T-cell (primary cell): ENCODE data around the gene PKNOX1. TPM values are rescaled to one million over a fixed set of nuclear protein-coding genes. Genes with fewer than 3 reads are reported as not detected.
A peak's percentile ranks its signal among the peaks of the same experiment; 100 is the strongest.
"Not testable (repeated sequence)": the region's sequence is repeated elsewhere in the genome, so short reads cannot be mapped to it uniquely, and the experiment has no call there.

Source experiments
- ATAC-seq, 4 experiments: fragments of 200-7000 bp in 3 of 4; fragments of 150-1000 bp in 1 of 4; cut with Tn5 transposase; replicated peaks in 1 of 4; 1 replicate in 3 of 4; 2 replicates in 1 of 4; pipeline ENCODE4 v1.10.0; 2021; ENCODE audit warnings: moderate library complexity in 3 of 4, mild to moderate bottlenecking in 2 of 4, moderate number of reproducible peaks in 1 of 4
- CTCF ChIA-PET, 2 donors: fragments of 300-600 bp; sonication (Branson Sonifier 250); formaldehyde crosslinking; loops; one replicate each; lab custom pipeline; 2022; ENCODE audit warnings: antibody characterized with exemption in 2 of 2; lab: Charles Lee
- POLR2A ChIA-PET, 2 donors: fragments of 300-600 bp; sonication (Branson Sonifier 250); formaldehyde crosslinking; loops; one replicate each; lab custom pipeline; 2022; ENCODE audit warnings: antibody characterized with exemption in 2 of 2; lab: Charles Lee
- DNase-seq, 35 experiments: peaks; one replicate each; pipeline versions ENCODE4 v3.0.0 to v3.0.0-alpha.2; 2013 to 2023
- H3K27ac ChIP-seq: one replicate; pipeline ENCODE4 v1.5.1; 2013; ENCODE audit warnings: low read length
- H3K27me3 ChIP-seq, 2 experiments: replicated peaks in 1 of 2; 1 replicate in 1 of 2; 2 replicates in 1 of 2; pipeline versions ENCODE4 v1.6.1 to v1.7.0; 2013; ENCODE audit warnings: low read length in 1 of 2, mixed read lengths in 1 of 2; ENCODE audit not compliant: control insufficient read depth in 2 of 2, insufficient read depth in 2 of 2; ENCODE audit errors: extremely low read depth in 1 of 2
- H3K36me3 ChIP-seq, 2 donors: 1 replicate in 1 of 2; 2 replicates in 1 of 2; pipeline versions ENCODE4 v1.6.1 to v1.7.0; 2013; ENCODE audit warnings: low read length in 1 of 2; ENCODE audit not compliant: control insufficient read depth in 2 of 2, insufficient read depth in 1 of 2; ENCODE audit errors: extremely low read depth in 1 of 2
- H3K4me1 ChIP-seq, 2 experiments: 1 replicate in 1 of 2; 2 replicates in 1 of 2; pipeline versions ENCODE4 v1.6.1 to v1.7.0; 2013; ENCODE audit warnings: low read length in 2 of 2, mixed read lengths in 1 of 2; ENCODE audit not compliant: insufficient read depth in 2 of 2, control insufficient read depth in 1 of 2; ENCODE audit errors: extremely low read depth in 1 of 2
- H3K4me3 ChIP-seq, 2 donors: 1 replicate in 1 of 2; 2 replicates in 1 of 2; pipeline versions ENCODE4 v1.5.1 to v1.7.0; 2013; ENCODE audit warnings: mild to moderate bottlenecking in 2 of 2, low read length in 1 of 2, moderate library complexity in 1 of 2; ENCODE audit not compliant: control insufficient read depth in 1 of 2; ENCODE audit errors: extremely low read depth in 1 of 2
- H3K9me3 ChIP-seq: 2 replicates; pipeline ENCODE4 v1.7.0; 2013
- H3K27ac Mint-ChIP-seq, 2 donors: one replicate each; pipeline ENCODE4 v1.8.0; 2020 to 2021; ENCODE audit warnings: mild to moderate bottlenecking in 2 of 2, mixed read lengths in 2 of 2
- H3K27me3 Mint-ChIP-seq, 2 donors: one replicate each; pipeline ENCODE4 v1.8.0; 2021 to 2022; ENCODE audit warnings: mixed read lengths in 2 of 2
- H3K36me3 Mint-ChIP-seq: one replicate; pipeline ENCODE4 v1.8.0; 2021; ENCODE audit warnings: mixed read lengths
- H3K4me1 Mint-ChIP-seq, 3 donors: one replicate each; pipeline ENCODE4 v1.8.0; 2020 to 2022; ENCODE audit warnings: mixed read lengths in 3 of 3, mild to moderate bottlenecking in 1 of 3
- H3K4me3 Mint-ChIP-seq, 3 donors: one replicate each; pipeline ENCODE4 v1.8.0; 2020 to 2022; ENCODE audit warnings: mild to moderate bottlenecking in 3 of 3, mixed read lengths in 3 of 3, moderate library complexity in 3 of 3
- H3K9me3 Mint-ChIP-seq, 3 donors: one replicate each; pipeline ENCODE4 v1.8.0; 2020 to 2022; ENCODE audit warnings: mixed read lengths in 3 of 3
- WGBS: methylation state at CpG from one replicate; pipeline ENCODE4 v1.1.5; 2013; ENCODE audit warnings: missing lambda C conversion rate; ENCODE audit not compliant: insufficient coverage; 5-methylcytosine and 5-hydroxymethylcytosine counted together
- total RNA-seq, 35 experiments: library from RNA in 6 of 35; stranded (reverse) in 6 of 35; fragments of 120-200 nt in 1 of 35; gene quantifications; one replicate each; pipeline versions ENCODE4 v1.2.1 to v1.2.4 and lab custom pipeline; 2013 to 2026

Gene PKNOX1
- total RNA-seq, 5 donors from 2014 or later (not counting 1 experiment from before 2014, with no cell fraction given): 14.4 to 21.7 (median 18.6) TPM

GRCh38 chr21:42951193-42951592 lies 23.2 kb upstream of the PKNOX1 start:
- ATAC-seq, H3K4me1 Mint-ChIP-seq, H3K36me3 Mint-ChIP-seq, H3K4me3 ChIP-seq, H3K9me3 Mint-ChIP-seq, H3K27ac Mint-ChIP-seq, CTCF ChIA-PET, H3K4me1 ChIP-seq, H3K27me3 ChIP-seq, H3K9me3 ChIP-seq, DNase-seq, H3K4me3 Mint-ChIP-seq, H3K27ac ChIP-seq, H3K27me3 Mint-ChIP-seq, H3K36me3 ChIP-seq, POLR2A ChIA-PET: not testable (repeated sequence)
- WGBS: no CpG with 5 or more reads among the region's 9 CpGs

- Histone ChIP-seq H3K27ac (no peak overlapping the region), H3K27me3 (peaks cover 0 to 3% of the 10 kb centered on the region in 2 experiments), H3K36me3 (no peaks in the 10 kb centered on the region), H3K9me3 (no peaks in the 10 kb centered on the region), H3K4me3 (no peak overlapping the region), H3K4me1 (peaks cover 0 to 6% of the 10 kb centered on the region in 2 experiments)
- DNase-seq (no peak), ATAC-seq (peak in 2 of 4 experiments; percentile 74 to 75)
- POLR2A ChIA-PET: no interaction called here
- CTCF ChIA-PET: no interaction called here
- no peak overlapping the region for H3K4me3 Mint-ChIP-seq
- peaks cover 2 to 5% of the 10 kb centered on the region in 2 donors for H3K27me3 Mint-ChIP-seq
- no peaks in the 10 kb centered on the region for H3K36me3 Mint-ChIP-seq
- no peak overlapping the region for H3K27ac Mint-ChIP-seq
- 91% methylated on average over 5 of the region's 13 CpGs for WGBS
- peaks cover 0 to 3% (median 2%) of the 10 kb centered on the region in 3 donors for H3K4me1 Mint-ChIP-seq
- no peaks in the 10 kb centered on the region for H3K9me3 Mint-ChIP-seq
Observed at GRCh38 chr21:42956824-42957630, 17.3 kb upstream of the PKNOX1 start.

GRCh38 chr21:42958122-42958521 lies 16.2 kb upstream of the PKNOX1 start:
- H3K36me3 ChIP-seq, H3K4me1 ChIP-seq, H3K9me3 ChIP-seq, H3K27me3 Mint-ChIP-seq, H3K36me3 Mint-ChIP-seq, H3K27ac Mint-ChIP-seq, H3K9me3 Mint-ChIP-seq, H3K27ac ChIP-seq, POLR2A ChIA-PET, DNase-seq, ATAC-seq, H3K4me3 Mint-ChIP-seq, H3K4me1 Mint-ChIP-seq, H3K4me3 ChIP-seq, H3K27me3 ChIP-seq: not testable (repeated sequence)
- CTCF ChIA-PET: interaction anchor here in 1 of 2 donors (0.7 kb wide), 1 partner anchor 241 kb away, joined by 4 read pairs; no protein-coding TSS in a partner anchor
- WGBS: 90% methylated on average over 2 of the region's 6 CpGs

DNA sequence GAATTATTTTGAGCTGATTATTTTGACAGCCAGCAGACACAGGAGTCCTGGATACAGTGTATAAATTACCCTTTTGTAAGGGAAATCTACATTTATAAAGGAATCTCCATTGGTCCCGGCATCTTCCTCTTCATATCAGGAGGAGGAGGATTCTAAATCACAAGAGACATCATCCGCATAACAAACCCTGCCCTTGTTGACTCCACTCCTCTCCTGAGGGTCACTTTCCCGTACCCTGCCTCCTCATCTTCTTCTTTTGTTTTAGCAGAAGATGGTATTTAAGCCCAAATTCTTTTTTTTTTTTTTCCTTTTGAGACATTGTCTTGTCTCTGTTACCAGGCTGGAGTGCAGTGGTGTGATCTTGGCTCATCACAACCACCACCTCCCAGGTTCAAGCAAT lies 14.6 kb upstream of the PKNOX1 start:
- peaks cover 0 to 6% of the 10 kb centered on the region in 2 experiments for H3K4me1 ChIP-seq
- no peak overlapping the region for H3K4me3 Mint-ChIP-seq

DNA sequence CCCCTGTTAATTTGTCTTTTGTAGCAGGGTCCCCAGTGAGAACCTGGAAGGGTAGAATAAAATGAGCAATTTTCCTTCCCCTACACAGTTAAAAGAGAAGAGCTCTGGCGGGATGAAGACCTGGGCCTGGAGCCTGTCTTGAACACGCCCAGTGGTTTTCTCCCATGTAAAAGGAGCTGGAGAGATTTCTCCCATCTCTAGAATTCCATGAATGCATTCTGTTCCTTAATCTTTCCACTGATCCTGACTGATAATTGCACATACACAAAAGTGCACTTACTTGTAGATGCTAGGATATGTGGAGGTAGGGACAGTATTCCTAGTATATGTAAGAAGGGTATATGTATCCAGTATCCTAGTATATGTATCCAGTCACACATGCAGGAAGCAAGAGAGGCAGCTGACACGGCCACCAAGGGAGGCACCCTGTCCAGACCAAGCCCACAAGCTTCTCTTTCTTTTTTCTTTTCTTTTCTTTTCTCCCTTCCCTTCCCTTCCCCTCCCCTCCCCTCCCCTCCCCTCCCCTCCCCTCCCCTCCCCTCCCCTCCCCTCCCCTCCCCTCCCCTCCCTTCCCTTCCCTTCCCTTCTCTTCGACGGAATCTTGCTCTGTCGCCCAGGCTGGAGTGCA lies 11.9 kb upstream of the PKNOX1 start:
- Mint-ChIP-seq H3K4me3 (no peak overlapping the region), H3K36me3 (no peaks in the 10 kb centered on the region), H3K27me3 (no peaks in the 10 kb centered on the region), H3K9me3 (no peaks in the 10 kb centered on the region), H3K4me1 (peaks cover 0 to 3% (median 2%) of the 10 kb centered on the region in 3 donors), H3K27ac (no peak overlapping the region)
- H3K4me1 ChIP-seq: peaks cover 0 to 6% of the 10 kb centered on the region in 2 experiments
- H3K9me3 ChIP-seq: no peaks in the 10 kb centered on the region
- CTCF ChIA-PET: no interaction called here
- no peak overlapping the region for H3K4me3 ChIP-seq
- ATAC-seq (no peak), DNase-seq (no peak)
- no peaks in the 10 kb centered on the region for H3K36me3 ChIP-seq
- H3K27ac ChIP-seq: no peak overlapping the region
- POLR2A ChIA-PET: no interaction called here
- peaks cover 0 to 3% of the 10 kb centered on the region in 2 experiments for H3K27me3 ChIP-seq
- 100% methylated on average over 1 of the region's 6 CpGs for WGBS

More for the DNA sequence above, 14.6 kb upstream of the PKNOX1 start:
- H3K27me3 ChIP-seq: peaks cover 0 to 3% of the 10 kb centered on the region in 2 experiments
- no peak overlapping the region for H3K27ac Mint-ChIP-seq
- no peaks in the 10 kb centered on the region for H3K36me3 Mint-ChIP-seq
- no peaks in the 10 kb centered on the region for H3K9me3 ChIP-seq
- no peaks in the 10 kb centered on the region for H3K9me3 Mint-ChIP-seq
- H3K36me3 ChIP-seq: no peaks in the 10 kb centered on the region
- H3K4me3 ChIP-seq: no peak overlapping the region
- POLR2A ChIA-PET: no interaction called here
- WGBS: no CpG with 5 or more reads among the region's 3 CpGs
- DNase-seq (no peak), ATAC-seq (no peak)
- H3K27me3 Mint-ChIP-seq: no peaks in the 10 kb centered on the region
- H3K27ac ChIP-seq: no peak overlapping the region
- H3K4me1 Mint-ChIP-seq: peaks cover 0 to 3% (median 2%) of the 10 kb centered on the region in 3 donors
- CTCF ChIA-PET: no interaction called here

DNA sequence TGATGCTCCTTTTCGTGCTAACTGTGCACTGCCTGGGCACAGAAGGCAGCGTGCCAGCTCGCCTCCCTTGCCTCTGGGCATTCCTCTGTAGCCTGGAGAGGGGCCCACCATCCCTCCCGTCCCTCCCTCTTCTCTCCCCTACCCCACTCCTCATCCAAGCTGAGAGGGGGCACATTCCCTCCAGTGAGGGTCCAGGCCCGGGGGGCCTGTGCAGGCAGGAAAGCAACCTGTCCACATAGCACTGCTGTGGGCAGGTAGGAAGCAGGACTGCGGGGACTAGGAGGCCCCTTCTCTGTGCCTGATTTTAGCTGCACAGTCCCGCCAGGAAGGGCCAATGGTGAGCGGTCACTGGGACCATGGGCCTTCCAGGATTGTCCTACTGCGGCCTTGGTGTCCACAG lies 10.3 kb upstream of the PKNOX1 start:
- no peak overlapping the region for H3K4me3 Mint-ChIP-seq
- H3K27me3 Mint-ChIP-seq: no peaks in the 10 kb centered on the region
- no peaks in the 10 kb centered on the region for H3K9me3 ChIP-seq
- no peak overlapping the region for H3K27ac ChIP-seq
- DNase-seq (no peak), ATAC-seq (no peak)
- H3K4me3 ChIP-seq: no peak overlapping the region
- H3K36me3 ChIP-seq: no peaks in the 10 kb centered on the region
- no peaks in the 10 kb centered on the region for H3K9me3 Mint-ChIP-seq
- 88% methylated on average over 8 of the region's 9 CpGs for WGBS
- H3K4me1 ChIP-seq: peaks cover 0 to 2% of the 10 kb centered on the region in 2 experiments
- no peaks in the 10 kb centered on the region for H3K27me3 ChIP-seq
- peaks cover 0 to under 1% (median 0%) of the 10 kb centered on the region in 3 donors for H3K4me1 Mint-ChIP-seq
- CTCF ChIA-PET: no interaction called here
- POLR2A ChIA-PET: no interaction called here
- no peak overlapping the region for H3K27ac Mint-ChIP-seq
- no peaks in the 10 kb centered on the region for H3K36me3 Mint-ChIP-seq
